HG03520 (cell line): Measurements from ENCODE around the gene TRIM43B.
"Not testable (repeated sequence)": the region's sequence is repeated elsewhere in the genome, so short reads cannot be mapped to it uniquely, and the experiment has no call there.

Experiments
- ATAC-seq: cut with Tn5 transposase; IDR thresholded peaks from one replicate; pipeline ENCODE4 v1.9.1; 2021; ENCODE audit warnings: mild to moderate bottlenecking, moderate library complexity; ENCODE audit not compliant: unreplicated experiment

The TRIM43B gene

DNA sequence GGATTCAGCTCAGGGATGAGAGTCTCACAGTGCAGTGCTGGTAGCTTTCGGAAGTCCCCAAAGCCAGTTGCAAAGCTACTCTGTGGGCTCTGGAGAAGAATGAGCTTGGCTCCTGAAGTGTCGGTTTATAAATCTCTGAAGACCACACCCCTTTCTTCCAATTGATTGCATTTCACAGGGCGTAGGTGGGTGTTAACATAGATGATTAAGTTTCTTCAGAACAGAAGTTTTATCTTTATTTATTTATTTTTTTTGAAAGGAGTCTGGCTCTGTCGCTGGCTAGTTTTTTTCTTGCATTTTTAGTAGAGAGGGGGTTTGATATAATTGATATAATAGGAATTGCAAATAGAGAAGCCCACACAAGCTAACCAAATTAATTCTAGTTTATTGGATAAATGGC, at the start of gene TRIM43B:
TRIM43B (minus strand) TSS at position 101 of the 400 bp plus-strand sequence. CDS start 2,040 bp downstream, outside the sequence.
- not testable (repeated sequence) for ATAC-seq

GRCh38 chr2:95531254-95531771, 46.8 kb upstream of the TRIM43B start:
- ATAC-seq, result no peak

DNA sequence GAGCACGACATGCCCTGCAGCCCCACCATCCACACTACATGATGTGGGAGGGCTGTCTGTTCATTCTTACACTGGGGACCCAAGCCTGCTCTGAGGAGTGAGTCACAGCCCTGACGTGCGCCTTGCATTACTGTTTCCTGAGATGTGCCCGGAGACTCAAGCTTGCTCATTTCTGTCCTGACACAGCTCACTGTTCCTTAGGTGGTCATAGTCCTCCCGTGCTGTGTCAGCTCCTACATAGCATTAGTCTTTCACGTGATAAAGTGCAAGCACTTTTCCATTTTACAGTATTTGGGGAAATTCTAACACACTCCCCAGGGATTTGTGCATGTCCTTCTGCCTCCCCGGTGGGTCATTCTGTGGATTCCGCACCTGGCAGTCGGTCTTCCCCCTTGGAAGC, 46.2 kb upstream of the TRIM43B start:
- ATAC-seq, result peak; percentile 85

- no peak for ATAC-seq
These were observed 42.1 kb upstream of the TRIM43B start for GRCh38 chr2:95526360-95527341.

- ATAC-seq, result no peak
These were observed 40.9 kb upstream of the TRIM43B start for GRCh38 chr2:95525294-95526035.

DNA sequence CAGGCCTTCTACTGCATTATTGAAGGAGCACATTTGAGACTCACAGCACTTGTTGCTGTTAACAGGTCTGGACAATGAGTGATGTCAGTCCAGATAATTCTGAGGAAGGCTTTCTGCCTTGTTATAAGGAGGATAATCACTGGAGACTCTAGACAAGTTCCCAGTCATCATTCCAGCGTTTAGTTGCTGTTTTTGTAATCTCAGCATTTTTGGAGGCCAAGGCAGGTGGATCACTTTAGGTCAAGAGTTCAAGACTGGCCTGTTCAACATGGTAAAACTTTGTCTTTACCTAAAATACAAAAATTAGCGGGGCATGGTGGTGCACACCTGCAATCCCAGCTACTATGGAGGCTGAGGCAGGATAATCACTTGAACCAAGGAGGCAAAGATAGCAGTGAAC, 39.6 kb upstream of the TRIM43B start:
- ATAC-seq, result no peak

DNA sequence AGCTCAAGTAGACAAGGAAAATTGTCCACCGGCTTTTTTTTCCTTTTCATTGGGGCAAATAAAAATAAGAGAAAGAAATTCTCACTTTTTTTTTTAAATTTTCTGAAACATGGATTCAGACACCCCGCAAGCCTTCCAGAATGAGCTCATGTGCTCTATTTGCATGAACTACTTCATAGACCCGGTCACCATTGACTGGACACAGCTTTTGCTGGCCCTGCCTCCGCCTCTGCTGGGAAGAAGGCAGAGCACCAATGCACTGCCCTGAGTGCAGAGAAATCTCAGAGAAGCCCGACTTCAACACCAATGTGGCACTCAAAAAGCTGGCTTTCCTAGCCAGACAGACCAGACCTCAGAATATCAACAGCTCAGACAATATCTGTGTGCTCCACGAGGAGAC, 30.2 kb upstream of the TRIM43B start:
- no peak for ATAC-seq

DNA sequence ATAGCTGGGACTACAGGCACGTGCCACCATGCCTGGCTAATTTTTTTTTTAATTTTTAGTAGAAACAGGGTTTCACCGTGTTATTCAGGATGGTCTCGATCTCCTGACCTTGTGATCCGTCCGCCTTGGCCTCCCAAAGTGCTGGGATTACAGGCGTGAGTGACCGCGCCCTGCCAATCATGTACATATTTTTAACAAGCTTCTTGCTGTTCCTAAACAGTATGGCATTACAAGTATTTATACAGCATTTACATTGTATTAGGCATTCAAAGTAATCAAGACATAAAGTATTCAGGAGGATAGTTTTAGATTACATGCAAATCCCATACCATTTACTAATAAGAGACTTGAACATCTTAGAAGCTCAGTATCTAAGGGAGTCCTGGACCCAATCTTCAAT, 29.7 kb upstream of the TRIM43B start:
- not testable (repeated sequence) for ATAC-seq

DNA sequence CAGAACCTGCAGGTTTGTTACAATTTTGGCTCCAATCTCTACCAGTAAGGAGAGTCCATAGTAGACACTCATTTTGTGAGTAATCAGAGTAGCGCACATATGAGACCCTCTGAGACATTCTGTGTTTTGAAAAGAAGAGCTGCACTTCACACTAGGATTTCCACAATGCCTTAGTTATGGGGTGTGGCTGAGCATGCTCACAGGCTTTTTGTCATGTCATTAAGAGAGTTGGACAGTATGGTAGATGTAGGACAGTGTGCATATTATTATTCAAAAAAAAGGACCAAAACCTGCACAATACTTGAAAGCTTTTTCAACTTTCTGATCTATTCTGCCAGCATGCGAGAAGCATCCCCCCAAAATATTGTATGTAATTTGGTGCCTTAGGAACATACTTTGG, 24.9 kb upstream of the TRIM43B start:
- ATAC-seq, result no peak

DNA sequence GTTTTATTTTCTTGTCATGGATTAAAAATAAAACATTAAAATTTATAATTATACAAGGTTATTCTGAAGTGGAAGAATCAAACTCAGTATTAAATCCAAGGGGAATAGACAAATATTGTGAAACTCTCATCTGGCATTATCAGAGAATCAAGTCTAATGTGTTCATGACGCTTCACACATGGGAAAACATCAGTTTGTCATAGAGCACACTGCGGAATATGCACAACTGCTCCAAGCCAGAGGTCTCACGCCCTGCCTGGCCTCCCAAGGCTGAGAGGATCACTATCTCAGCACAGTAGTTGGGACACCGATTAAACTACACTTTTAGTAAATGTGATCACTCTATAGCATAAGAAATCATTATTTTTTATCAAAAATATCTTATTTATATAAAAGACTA, 20.7 kb upstream of the TRIM43B start:
- no peak for ATAC-seq

GRCh38 chr2:95500854-95501253, 16.3 kb upstream of the TRIM43B start:
- no peak for ATAC-seq

DNA sequence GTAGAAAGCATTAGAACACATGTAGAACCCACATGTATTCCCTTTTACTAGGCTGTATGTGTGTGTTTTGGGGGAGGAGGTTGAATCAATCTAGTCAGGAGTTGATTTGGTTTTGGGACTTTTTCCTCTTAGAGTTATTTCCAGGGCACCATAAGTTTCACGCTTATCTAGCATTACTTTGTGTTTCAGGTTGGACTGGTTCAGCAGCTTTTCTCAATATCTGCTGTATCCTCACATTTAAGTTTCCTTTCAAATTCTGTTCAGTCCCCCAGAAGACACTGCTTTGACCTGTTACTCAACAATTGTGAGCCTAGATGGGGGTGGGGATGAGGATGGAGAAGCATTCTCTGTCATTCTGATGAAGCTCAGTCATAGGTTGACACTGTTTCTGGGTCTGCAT, 7.5 kb upstream of the TRIM43B start:
- ATAC-seq, result not testable (repeated sequence)

DNA sequence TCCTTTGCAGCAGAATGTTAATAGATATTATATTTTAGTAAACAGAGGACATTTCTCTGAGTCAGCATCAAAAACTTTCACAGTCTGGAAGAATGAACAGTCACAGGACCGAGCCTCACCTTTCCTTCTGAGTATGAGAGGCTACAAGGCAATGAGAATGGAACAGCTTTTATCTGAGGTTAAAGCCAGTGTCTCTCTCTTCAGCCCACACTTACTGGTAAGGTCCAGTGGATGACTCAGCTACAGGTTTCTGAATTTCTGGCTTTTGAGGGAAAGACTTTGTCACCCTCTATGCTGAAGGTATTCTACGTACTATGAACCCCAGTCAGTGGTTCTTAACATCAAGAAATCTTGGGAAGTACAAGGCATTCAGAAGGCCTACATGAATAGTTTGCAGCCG, 9.5 kb downstream of the TRIM43B start:
- not testable (repeated sequence) for ATAC-seq

- not testable (repeated sequence) for ATAC-seq
These were observed 16.6 kb downstream of the TRIM43B start for GRCh38 chr2:95467984-95468383.

DNA sequence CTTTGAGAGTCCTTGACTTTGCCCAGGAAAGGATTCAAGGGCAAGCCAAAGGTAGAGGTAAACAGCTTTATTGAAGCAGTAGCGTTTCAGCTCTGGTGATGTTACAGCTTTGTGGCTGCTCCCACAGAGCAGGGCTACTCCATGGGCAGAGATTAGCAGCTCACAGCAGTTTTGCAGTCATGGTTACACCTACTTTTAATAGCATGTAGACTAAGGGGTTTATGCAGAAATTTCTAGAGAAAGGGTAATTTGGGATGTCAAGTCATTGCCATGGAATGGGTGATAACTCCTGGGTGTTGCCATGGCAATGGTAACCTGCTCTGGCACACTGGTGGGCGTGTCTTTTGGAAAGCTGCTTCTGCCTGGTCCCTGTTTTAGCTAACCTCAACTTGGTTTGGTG, 18.0 kb downstream of the TRIM43B start:
- not testable (repeated sequence) for ATAC-seq

- ATAC-seq, result not testable (repeated sequence)
These were observed 21.3 kb downstream of the TRIM43B start for GRCh38 chr2:95463292-95463691.

DNA sequence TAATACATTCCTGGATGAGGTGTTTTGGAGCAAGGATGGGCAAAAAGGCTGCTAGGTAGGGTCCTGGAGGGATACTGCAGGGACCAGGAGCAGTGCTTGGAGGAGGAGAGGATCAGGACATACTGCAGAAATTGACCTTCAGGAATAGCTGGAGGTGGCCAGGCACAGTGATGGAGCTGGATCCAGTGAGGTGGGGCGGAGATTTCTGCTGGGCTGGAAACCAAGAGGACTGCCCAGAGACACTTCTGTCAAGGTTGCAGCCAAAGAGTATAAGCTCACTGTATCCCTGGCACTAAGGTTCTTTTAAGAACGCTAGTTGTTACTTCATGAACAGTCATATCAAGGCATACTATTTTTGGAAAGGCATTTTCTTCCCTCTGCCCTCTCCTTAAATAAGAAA, 39.2 kb downstream of the TRIM43B start:
- not testable (repeated sequence) for ATAC-seq

DNA sequence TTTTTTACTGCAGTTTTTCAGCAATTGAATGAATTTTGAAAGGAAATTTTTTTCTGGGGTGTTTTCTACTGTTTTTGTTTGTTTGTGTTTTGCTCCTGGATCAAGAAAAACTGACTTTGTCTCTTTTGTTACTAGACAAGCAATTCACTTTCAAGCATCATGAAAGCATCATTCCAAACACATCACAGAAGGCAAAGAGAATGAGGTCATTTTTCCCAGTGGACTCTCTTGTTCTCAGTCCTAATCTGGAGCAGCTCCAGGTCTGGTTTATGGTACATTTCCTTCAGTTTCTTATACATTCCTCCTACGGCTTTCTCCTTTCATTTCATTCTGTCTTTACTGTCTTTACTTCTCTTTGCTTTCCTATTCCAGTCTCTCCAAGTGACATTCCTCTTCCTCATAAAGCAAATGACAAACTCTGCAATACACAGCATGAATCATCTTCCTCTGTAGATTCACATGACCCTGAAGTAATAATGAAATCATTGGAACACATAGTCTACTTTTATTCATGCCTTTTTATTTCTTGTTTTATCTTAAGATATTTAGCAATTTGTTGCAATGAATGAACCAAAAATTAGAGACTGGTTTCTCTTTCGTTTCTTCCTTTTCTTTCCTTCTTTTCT, 42.0 kb downstream of the TRIM43B start:
- ATAC-seq, result not testable (repeated sequence)

- ATAC-seq, result not testable (repeated sequence)
These were observed 48.7 kb downstream of the TRIM43B start for GRCh38 chr2:95435872-95436209.

DNA sequence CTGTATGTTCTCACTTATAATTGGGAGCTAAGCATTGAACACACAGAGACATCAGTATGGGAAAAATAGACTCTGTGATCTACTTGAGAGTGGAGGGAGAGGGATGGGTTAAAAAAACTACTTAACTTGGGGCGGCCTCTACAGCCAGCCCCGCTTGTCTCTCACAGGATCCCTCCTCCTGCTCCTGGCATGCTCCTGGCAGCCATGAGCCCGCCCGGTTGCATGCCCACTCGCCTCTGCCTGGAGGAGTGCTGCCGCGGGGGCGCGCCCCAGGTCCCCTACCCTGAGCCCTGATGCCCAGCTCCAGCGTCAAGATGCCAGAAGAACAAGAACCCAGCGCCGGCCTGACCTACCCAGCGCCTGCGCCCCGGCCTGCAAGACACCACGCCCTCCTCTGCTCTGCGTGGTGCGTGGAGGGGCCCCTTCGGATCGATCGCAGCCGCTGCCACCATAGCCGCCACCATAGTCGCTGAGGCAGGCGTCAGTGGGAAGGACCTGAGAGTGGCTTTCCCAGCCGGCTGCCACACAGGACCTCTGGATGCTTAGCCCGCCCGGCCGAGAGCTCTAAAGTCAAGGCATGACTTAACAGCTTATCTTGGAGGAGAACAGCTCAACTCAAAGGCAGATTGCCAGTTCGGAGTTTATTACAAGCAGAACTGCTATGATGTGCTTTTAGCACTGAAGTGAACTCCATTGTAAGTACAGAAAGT, 49.2 kb downstream of the TRIM43B start:
- not testable (repeated sequence) for ATAC-seq
